GM12892 (cell line): Measurements from ENCODE around the gene CLDN4.

Source experiments
- POLR2A ChIP-seq: IDR thresholded peaks from 2 replicates; pipeline ENCODE4 v1.6.1; 2011; ENCODE audit warnings: low read depth, low read length, control low read depth
- POLR2AphosphoS5 ChIP-seq: IDR thresholded peaks from 2 replicates; pipeline ENCODE4 v1.6.1; 2011; ENCODE audit warnings: low read depth, low read length, control low read depth
- TAF1 ChIP-seq: IDR thresholded peaks from 2 replicates; pipeline ENCODE4 v1.6.1; 2011; ENCODE audit warnings: low read depth, mild to moderate bottlenecking, control low read depth, low read length, borderline replicate concordance

DNA sequence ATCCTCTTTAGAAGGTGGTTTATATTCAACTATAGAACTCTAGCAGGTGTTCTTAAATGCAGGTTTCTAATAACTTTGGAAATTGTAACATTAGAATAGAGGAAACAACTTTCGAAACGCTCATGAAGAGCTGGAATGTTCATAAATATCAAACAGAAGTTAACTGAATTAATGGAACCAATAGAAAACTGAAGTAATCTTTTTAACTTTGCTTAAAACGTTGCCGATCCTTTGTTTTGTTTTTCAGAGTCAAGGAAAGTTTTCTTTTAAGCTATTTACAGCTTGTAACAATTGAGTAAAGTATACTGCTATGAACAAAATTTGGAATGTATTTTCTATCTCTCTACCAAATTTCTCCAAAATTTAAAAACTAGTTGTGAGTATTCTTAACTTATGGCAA, 41.7 kb upstream of the CLDN4 start:
- TF ChIP-seq TAF1 (no peak), POLR2A (no peak), POLR2AphosphoS5 (no peak)
